Adipocyte (in vitro differentiated cells): ENCODE measurements around the gene NT5C2.
"Not testable (repeated sequence)": the region's sequence is repeated elsewhere in the genome, so short reads cannot be mapped to it uniquely, and the experiment has no call there.

Experiments
- DNase-seq: peaks from one replicate; pipeline ENCODE4 v3.0.0-alpha.2; 2015; ENCODE audit warnings: low read depth
- H3K27me3 ChIP-seq: replicated peaks from 2 replicates; pipeline ENCODE4 v1.7.0; 2013; ENCODE audit warnings: mild to moderate bottlenecking, low read length, moderate library complexity; ENCODE audit not compliant: control insufficient read depth, insufficient read depth
- H3K36me3 ChIP-seq: 2 replicates; pipeline ENCODE4 v1.7.0; 2013; ENCODE audit warnings: low read length, mild to moderate bottlenecking, moderate library complexity; ENCODE audit not compliant: control insufficient read depth, insufficient read depth, severe bottlenecking
- H3K4me1 ChIP-seq: 2 replicates; pipeline ENCODE4 v1.7.0; 2013; ENCODE audit warnings: mild to moderate bottlenecking, low read length, moderate library complexity; ENCODE audit not compliant: control insufficient read depth, insufficient read depth
- H3K4me3 ChIP-seq: 2 replicates; pipeline ENCODE4 v1.7.0; 2013; ENCODE audit warnings: mild to moderate bottlenecking, low read length, moderate library complexity
- H3K9ac ChIP-seq: 2 replicates; pipeline ENCODE4 v1.7.0; 2013; ENCODE audit warnings: mild to moderate bottlenecking, low read length, moderate library complexity
- H3K9me3 ChIP-seq: 2 replicates; pipeline ENCODE4 v1.7.0; 2013; ENCODE audit warnings: mild to moderate bottlenecking, low read length, moderate library complexity; ENCODE audit not compliant: control insufficient read depth

Gene NT5C2

DNA sequence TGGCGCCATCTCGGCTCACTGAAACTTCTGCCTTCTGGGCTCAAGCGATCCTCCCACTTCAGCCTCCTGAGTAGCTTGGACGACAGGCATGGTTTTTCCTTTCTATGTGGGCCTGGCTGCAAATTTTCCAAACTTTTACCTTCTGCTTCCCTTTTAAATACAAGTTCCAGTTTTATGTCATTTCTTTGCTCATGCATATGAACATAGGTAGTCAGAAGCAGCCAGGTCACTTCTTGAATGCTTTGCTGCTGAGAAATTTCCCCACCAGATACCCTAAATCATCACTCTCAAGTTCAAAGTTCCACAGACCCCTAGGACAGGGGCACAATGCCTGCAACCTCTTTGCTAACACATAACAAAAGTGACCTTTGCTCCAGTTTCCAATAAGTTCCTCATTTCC lies 31.1 kb upstream of the NT5C2 start:
- H3K9ac ChIP-seq: no peak overlapping the region
- H3K4me3 ChIP-seq: no peak overlapping the region
- H3K9me3 ChIP-seq: peaks cover 9% of the 10 kb centered on the region
- DNase-seq: no peak
- H3K27me3 ChIP-seq: no peaks in the 10 kb centered on the region
- peaks cover 29% of the 10 kb centered on the region for H3K4me1 ChIP-seq
- no peaks in the 10 kb centered on the region for H3K36me3 ChIP-seq

- H3K4me1 ChIP-seq, H3K9me3 ChIP-seq, H3K4me3 ChIP-seq, DNase-seq, H3K9ac ChIP-seq, H3K36me3 ChIP-seq, H3K27me3 ChIP-seq: not testable (repeated sequence)
Measured at GRCh38 chr10:103216362-103216761, 23.3 kb upstream of the NT5C2 start.

DNA sequence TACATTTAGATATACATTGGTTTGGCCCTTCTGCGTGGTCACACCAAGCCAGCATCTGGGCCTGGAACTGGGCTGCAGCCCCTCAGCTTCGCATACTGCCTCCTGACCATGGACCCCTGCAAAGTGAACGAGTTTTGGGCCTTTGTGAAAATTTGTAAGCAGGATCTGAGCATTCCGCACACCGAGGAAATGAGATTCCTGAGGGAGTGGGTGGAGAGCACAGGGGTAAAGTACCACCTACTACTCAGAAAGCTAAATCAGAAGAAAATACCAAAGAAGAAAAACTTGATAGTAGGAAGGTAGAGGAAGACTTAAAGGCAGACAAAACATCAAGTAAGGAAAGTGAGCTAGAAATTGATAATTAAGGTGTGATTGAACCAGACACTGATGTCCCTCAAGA lies 22.5 kb upstream of the NT5C2 start:
- H3K4me1 ChIP-seq: peaks cover 6% of the 10 kb centered on the region
- no peaks in the 10 kb centered on the region for H3K9me3 ChIP-seq
- no peak for DNase-seq
- H3K4me3 ChIP-seq: no peak overlapping the region
- no peaks in the 10 kb centered on the region for H3K36me3 ChIP-seq
- no peak overlapping the region for H3K9ac ChIP-seq
- no peaks in the 10 kb centered on the region for H3K27me3 ChIP-seq

GRCh38 chr10:103210262-103210661 lies 17.2 kb upstream of the NT5C2 start:
- DNase-seq, H3K4me1 ChIP-seq, H3K9me3 ChIP-seq, H3K36me3 ChIP-seq, H3K9ac ChIP-seq, H3K27me3 ChIP-seq, H3K4me3 ChIP-seq: not testable (repeated sequence)

DNA sequence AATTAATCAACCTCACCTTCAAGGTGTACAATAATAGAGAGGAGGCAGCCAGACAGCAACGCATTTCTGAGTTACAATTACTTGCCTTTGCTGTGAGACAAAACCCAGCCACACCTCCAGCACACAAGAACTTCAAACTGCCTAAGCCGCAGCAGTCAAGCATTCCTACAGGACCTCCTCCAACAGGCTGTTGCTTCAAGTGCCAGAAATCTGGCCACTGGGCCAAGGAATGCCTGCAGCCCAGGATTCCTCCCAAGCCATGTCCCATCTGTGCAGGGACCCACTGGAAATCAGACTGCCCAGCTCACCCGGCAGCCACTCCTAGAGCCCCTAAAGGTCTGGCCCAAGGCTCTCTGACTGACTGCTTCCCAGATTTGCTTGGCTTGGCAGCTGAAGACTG lies 14.6 kb upstream of the NT5C2 start:
- H3K9ac ChIP-seq, H3K27me3 ChIP-seq, H3K36me3 ChIP-seq, H3K4me1 ChIP-seq, H3K4me3 ChIP-seq, H3K9me3 ChIP-seq: not testable (repeated sequence)
- DNase-seq: peak; percentile 38

GRCh38 chr10:103207141-103207540 lies 14.1 kb upstream of the NT5C2 start:
- no peak overlapping the region for H3K4me3 ChIP-seq
- H3K9me3 ChIP-seq: peaks cover 9% of the 10 kb centered on the region
- no peak overlapping the region for H3K9ac ChIP-seq
- no peaks in the 10 kb centered on the region for H3K36me3 ChIP-seq
- no peaks in the 10 kb centered on the region for H3K4me1 ChIP-seq
- DNase-seq: no peak
- no peaks in the 10 kb centered on the region for H3K27me3 ChIP-seq

DNA sequence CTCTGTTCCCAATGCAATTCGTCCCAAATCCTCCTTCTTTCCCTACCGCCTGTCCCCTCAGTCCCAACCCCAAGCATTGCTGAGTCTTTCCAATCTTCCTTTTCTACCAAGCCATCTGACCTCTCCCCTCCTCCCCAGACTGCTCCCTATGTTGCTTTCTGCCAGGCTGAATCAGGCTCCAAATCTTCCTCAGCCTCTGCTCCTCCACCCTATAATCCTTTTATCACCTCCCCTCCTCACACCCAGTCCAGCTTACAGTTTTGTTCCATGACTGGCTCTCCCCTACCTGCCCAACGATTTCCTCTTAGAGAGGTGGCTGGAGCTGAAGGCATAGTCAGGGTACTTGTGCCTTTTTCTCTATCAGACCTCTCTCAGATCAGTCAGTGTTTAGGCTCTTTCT lies 13.6 kb upstream of the NT5C2 start:
- not testable (repeated sequence) for H3K9me3 ChIP-seq, H3K27me3 ChIP-seq, DNase-seq, H3K4me3 ChIP-seq, H3K4me1 ChIP-seq, H3K9ac ChIP-seq, H3K36me3 ChIP-seq

DNA sequence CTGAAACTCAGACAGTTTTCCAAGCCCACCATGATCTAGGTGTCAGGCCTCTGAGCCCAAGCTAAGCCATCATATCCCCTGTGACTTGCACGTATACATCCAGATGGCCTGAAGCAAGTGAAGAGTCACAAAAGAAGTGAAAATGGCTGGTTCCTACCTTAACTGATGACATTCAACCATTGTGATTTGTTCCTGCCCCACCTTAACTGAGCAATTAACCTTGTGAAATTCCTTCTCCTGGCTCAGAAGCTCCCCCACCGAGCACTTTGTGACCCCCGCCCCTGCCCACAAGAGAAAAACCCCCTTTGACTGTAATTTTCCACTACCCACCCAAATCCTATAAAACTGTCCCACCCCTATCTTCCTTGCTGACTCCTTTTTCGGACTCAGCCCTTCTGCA lies 12.3 kb upstream of the NT5C2 start:
- H3K27me3 ChIP-seq, DNase-seq, H3K9me3 ChIP-seq, H3K36me3 ChIP-seq, H3K4me3 ChIP-seq, H3K9ac ChIP-seq, H3K4me1 ChIP-seq: not testable (repeated sequence)

DNA sequence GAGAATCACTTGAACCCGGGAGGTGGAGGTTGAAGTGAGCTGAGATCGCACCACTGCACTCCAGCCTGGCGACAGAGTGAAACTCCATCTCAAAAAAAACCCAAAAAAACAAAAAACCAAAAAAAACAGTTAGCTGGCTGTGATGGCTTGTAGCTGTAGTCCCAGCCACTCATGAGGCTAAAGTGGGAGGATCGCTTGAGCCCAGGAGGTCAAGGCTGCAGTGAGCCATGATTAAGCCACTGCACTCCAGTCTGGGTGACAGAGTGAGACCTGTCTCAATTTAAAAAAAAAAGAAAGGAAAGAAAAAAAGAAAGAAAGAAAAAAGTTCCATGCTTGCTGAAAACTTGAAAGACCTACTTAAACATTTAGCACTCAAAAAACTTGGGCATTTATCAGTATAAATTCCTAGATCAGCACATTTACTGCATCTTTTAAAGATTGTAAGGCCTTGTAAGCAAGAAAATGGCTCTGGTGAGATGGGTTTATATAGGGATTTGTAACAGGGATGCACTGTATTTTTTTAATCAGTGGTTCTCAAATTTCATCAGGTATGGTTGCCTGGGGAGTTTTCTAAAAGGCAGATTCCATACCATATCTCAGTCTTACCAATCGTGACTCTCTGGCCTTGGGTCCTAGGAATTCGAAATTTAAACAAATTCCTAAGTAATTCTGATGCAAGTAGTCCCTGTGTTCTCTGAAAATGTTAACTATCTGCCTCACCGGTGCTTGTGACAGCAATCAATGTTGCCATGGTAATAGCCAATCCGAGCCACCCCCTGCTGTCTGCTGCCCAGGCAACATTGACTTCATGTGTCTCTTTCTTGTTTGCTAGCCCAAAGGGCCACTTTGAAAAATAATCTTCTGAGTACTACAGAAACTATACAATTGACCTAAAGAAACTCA lies 11.5 kb upstream of the NT5C2 start:
- no peak overlapping the region for H3K4me3 ChIP-seq
- H3K36me3 ChIP-seq: no peaks in the 10 kb centered on the region
- DNase-seq: peak; percentile 38
- no peak overlapping the region for H3K9ac ChIP-seq
- peaks cover 3% of the 10 kb centered on the region for H3K4me1 ChIP-seq
- H3K27me3 ChIP-seq: no peaks in the 10 kb centered on the region
- H3K9me3 ChIP-seq: peaks cover under 1% of the 10 kb centered on the region

GRCh38 chr10:103203466-103203865 lies 10.4 kb upstream of the NT5C2 start:
- Histone ChIP-seq H3K27me3 (no peaks in the 10 kb centered on the region), H3K4me1 (peaks cover 11% of the 10 kb centered on the region), H3K9me3 (no peaks in the 10 kb centered on the region), H3K4me3 (no peak overlapping the region), H3K9ac (no peak overlapping the region), H3K36me3 (no peaks in the 10 kb centered on the region)
- DNase-seq: no peak

DNA sequence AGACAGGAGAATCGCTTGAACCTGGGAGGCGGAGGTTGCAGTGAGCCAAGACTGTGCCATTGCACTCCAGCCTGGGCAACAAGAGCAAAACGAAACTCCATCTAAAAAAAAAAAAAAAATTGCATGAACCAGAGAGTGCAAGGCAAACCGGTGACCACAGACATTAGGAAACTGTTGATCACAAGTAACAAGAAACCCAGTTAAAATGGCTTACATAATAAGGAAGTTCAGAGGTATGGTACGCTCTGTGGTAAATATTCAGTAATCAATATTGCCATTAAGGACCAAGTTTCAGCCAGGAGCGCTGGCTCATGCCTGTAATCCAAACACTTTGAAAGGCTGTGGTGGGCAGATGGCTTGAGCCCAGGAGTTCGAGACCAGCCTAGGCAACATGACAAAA lies 9.2 kb upstream of the NT5C2 start:
- DNase-seq: no peak
- no peaks in the 10 kb centered on the region for H3K36me3 ChIP-seq

GRCh38 chr10:103199488-103199887 lies 6.4 kb upstream of the NT5C2 start:
- Histone ChIP-seq H3K4me1 (peaks cover 33% of the 10 kb centered on the region), H3K4me3 (no peak overlapping the region), H3K36me3 (no peaks in the 10 kb centered on the region), H3K9ac (no peak overlapping the region), H3K27me3 (no peaks in the 10 kb centered on the region), H3K9me3 (no peaks in the 10 kb centered on the region)
- no peak for DNase-seq

More for the DNA sequence above, 9.2 kb upstream of the NT5C2 start:
- H3K27me3 ChIP-seq: no peaks in the 10 kb centered on the region
- H3K4me3 ChIP-seq: no peak overlapping the region
- H3K9me3 ChIP-seq: no peaks in the 10 kb centered on the region
- H3K4me1 ChIP-seq: peaks cover 22% of the 10 kb centered on the region
- H3K9ac ChIP-seq: no peak overlapping the region
